ENCODE results near the gene FAM13A.

FAM13A gene

GRCh38 chr4:89056953-89057398 lies at the start of gene FAM13A:
TSS of gene FAM13A (minus strand) at chr4:89057185. CDS start at chr4:89056964, 221 bp downstream.
- H3K4me3 ChIP-seq (ENCODE audit: low read depth, low read length): peak within 1 kb of the TSS; percentile 58
- no peak for TF ChIP-seq CTCF (IDR thresholded peaks at IDR 0.05; ENCODE audit: control insufficient read depth, extremely low read depth, insufficient read depth)
- DNase-seq (ENCODE audit: low read depth): peak; percentile 99

GRCh38 chr4:89105726-89106125 lies 48.7 kb upstream of the FAM13A start:
- no peak for TF ChIP-seq CTCF (IDR thresholded peaks at IDR 0.05; ENCODE audit: control insufficient read depth, extremely low read depth, insufficient read depth)
- no peak overlapping the region for H3K4me3 ChIP-seq (ENCODE audit: low read depth, low read length)
- DNase-seq (ENCODE audit: low read depth): no peak

GRCh38 chr4:89101256-89102161 lies 44.5 kb upstream of the FAM13A start:
- no peak overlapping the region for H3K4me3 ChIP-seq (ENCODE audit: low read depth, low read length)
- no peak for TF ChIP-seq CTCF (IDR thresholded peaks at IDR 0.05; ENCODE audit: control insufficient read depth, extremely low read depth, insufficient read depth)
- DNase-seq (ENCODE audit: low read depth): no peak

GRCh38 chr4:89100853-89101252 lies 43.9 kb upstream of the FAM13A start:
- TF ChIP-seq CTCF (IDR thresholded peaks at IDR 0.05; ENCODE audit: control insufficient read depth, extremely low read depth, insufficient read depth): no peak
- H3K4me3 ChIP-seq (ENCODE audit: low read depth, low read length): no peak overlapping the region
- DNase-seq (ENCODE audit: low read depth): no peak

- no peak for DNase-seq (ENCODE audit: low read depth)
- TF ChIP-seq CTCF (IDR thresholded peaks at IDR 0.05; ENCODE audit: control insufficient read depth, extremely low read depth, insufficient read depth): no peak
- no peak overlapping the region for H3K4me3 ChIP-seq (ENCODE audit: low read depth, low read length)
Measured at GRCh38 chr4:89099471-89099870, 42.5 kb upstream of the FAM13A start.

GRCh38 chr4:89099034-89099433 lies 42.0 kb upstream of the FAM13A start:
- no peak for DNase-seq (ENCODE audit: low read depth)
- TF ChIP-seq CTCF (IDR thresholded peaks at IDR 0.05; ENCODE audit: control insufficient read depth, extremely low read depth, insufficient read depth): no peak
- H3K4me3 ChIP-seq (ENCODE audit: low read depth, low read length): no peak overlapping the region

Data from LNCaP clone FGC (cell line).